Breast epithelium (tissue), 4 donors: Measurements from ENCODE around the gene NIT2. TPM values are rescaled to one million over a fixed set of nuclear protein-coding genes. Genes with fewer than 3 reads are reported as not detected.
"Not testable (repeated sequence)": the region's sequence is repeated elsewhere in the genome, so short reads cannot be mapped to it uniquely, and the experiment has no call there.

Experiments used
- DNase-seq, 2 donors: peaks; one replicate each; pipeline ENCODE4 v3.0.0-alpha.2; 2019; ENCODE audit warnings: low spot score in 2 of 2
- H3K27ac ChIP-seq, 2 donors: fragments of 200-600 bp; sonication (generic) in 1 of 2; one replicate each; pipeline ENCODE4 v1.5.1; 2016 to 2019; ENCODE audit warnings: mild to moderate bottlenecking in 1 of 2
- H3K27me3 ChIP-seq, 2 donors: fragments of 200-600 bp; sonication (generic) in 1 of 2; one replicate each; pipeline versions ENCODE4 v1.5.1 to v1.6.0; 2017 to 2019; ENCODE audit warnings: control low read depth in 1 of 2, mild to moderate bottlenecking in 1 of 2
- H3K36me3 ChIP-seq: fragments of 200-600 bp; one replicate; pipeline ENCODE4 v1.5.1; 2019
- H3K4me1 ChIP-seq, 2 donors: fragments of 200-600 bp; sonication (generic); one replicate each; pipeline ENCODE4 v1.5.1; 2016 to 2019; ENCODE audit warnings: control low read depth in 1 of 2
- H3K4me3 ChIP-seq, 3 donors: fragments of 200-600 bp; sonication (generic); 1 replicate in 2 of 3; 2 replicates in 1 of 3; pipeline ENCODE4 v1.5.1; 2016 to 2019; ENCODE audit warnings: mild to moderate bottlenecking in 3 of 3, moderate library complexity in 2 of 3
- H3K9me3 ChIP-seq, 2 donors: fragments of 200-600 bp; sonication (generic) in 1 of 2; one replicate each; pipeline ENCODE4 v1.5.1; 2016 to 2019; ENCODE audit warnings: control low read depth in 1 of 2
- POLR2A ChIP-seq: fragments of 450-650 bp; IDR thresholded peaks from one replicate; pipeline ENCODE4 v1.6.1; 2016; ENCODE audit warnings: antibody characterized with exemption, mild to moderate bottlenecking, moderate library complexity
- POLR2AphosphoS5 ChIP-seq, 3 donors: sonication (generic); formaldehyde crosslinking; IDR thresholded peaks; one replicate each; pipeline ENCODE4 v1.6.1; 2017; ENCODE audit warnings: antibody characterized with exemption in 3 of 3
- intact Hi-C: fragments of 100-400 bp; cut with DNase I; formaldehyde crosslinking; loops from one replicate; pipeline ENCODE4 v1.15.1; 2023; ENCODE audit warnings: low total_unique reads
- total RNA-seq, 3 donors: library from RNA; depleted of rRNA; stranded (reverse); fragments of >200 nt; gene quantifications; one replicate each; pipeline ENCODE4 v1.1.0, GENCODE V29; 2016
- TF ChIP-seq, protein P1 (sequence below), 3 donors: fragments of 450-650 bp; IDR thresholded peaks; one replicate each; pipeline ENCODE4 v1.5.1; 2016 to 2017; ENCODE audit warnings: antibody characterized with exemption in 3 of 3, mild to moderate bottlenecking in 3 of 3, moderate library complexity in 3 of 3

The NIT2 gene
- total RNA-seq, 3 donors from 2014 or later, result 42.1 to 66.9 (median 43.3) TPM

DNA sequence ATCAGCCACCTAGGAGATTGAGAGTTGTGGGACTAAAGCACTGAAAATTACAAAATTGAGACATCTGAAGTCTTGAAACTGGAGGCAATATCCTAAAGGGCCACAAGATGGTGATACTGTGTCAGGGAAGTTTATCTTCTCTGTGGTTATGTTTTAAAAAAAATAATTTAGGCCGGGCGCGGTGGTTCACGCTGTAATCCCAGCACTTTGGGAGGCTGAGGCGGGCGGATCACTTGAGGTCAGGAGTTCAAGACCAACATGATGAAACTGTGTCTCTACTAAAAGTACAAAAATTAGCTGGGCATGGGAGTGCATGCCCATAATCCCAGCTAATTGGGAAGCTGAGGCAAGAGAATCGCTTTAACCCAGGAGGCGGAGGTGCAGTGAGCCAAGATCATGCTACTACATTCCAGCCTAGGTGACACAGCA lies 17.9 kb upstream of the NIT2 start:
- no peaks in the 10 kb centered on the region for H3K9me3 ChIP-seq
- DNase-seq, result no peak
- H3K36me3 ChIP-seq, result no peaks in the 10 kb centered on the region
- TF ChIP-seq, protein P1, sequence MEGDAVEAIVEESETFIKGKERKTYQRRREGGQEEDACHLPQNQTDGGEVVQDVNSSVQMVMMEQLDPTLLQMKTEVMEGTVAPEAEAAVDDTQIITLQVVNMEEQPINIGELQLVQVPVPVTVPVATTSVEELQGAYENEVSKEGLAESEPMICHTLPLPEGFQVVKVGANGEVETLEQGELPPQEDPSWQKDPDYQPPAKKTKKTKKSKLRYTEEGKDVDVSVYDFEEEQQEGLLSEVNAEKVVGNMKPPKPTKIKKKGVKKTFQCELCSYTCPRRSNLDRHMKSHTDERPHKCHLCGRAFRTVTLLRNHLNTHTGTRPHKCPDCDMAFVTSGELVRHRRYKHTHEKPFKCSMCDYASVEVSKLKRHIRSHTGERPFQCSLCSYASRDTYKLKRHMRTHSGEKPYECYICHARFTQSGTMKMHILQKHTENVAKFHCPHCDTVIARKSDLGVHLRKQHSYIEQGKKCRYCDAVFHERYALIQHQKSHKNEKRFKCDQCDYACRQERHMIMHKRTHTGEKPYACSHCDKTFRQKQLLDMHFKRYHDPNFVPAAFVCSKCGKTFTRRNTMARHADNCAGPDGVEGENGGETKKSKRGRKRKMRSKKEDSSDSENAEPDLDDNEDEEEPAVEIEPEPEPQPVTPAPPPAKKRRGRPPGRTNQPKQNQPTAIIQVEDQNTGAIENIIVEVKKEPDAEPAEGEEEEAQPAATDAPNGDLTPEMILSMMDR (IDR thresholded peaks at IDR 0.05), result peak; percentile 39 to 78 (median 60)
- TF ChIP-seq POLR2AphosphoS5 (IDR thresholded peaks at IDR 0.05), result no peak
- no peak for TF ChIP-seq POLR2A
- H3K27me3 ChIP-seq, result no peaks in the 10 kb centered on the region
- no peak overlapping the region for H3K27ac ChIP-seq
- no peaks in the 10 kb centered on the region for H3K4me1 ChIP-seq
- intact Hi-C loops, result no loop called here
- no peak overlapping the region for H3K4me3 ChIP-seq

DNA sequence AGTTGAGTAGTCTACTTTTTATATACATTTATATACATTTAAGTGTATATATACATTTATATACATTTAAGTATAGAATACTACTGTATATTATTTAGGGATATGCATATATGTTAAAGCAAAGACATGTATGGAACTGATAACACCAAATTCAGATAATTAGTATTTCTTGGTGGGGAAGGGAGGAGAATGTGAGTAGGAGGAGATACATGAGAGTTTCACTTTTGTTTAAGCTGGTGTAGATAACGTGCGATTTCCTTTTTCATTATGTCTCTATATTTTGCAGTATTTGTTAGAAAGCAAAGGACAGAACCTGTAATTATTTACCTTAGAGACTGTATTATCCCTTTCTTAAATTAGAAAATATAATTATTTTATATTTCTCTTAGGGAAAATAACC lies 16.6 kb upstream of the NIT2 start:
- H3K9me3 ChIP-seq, result no peaks in the 10 kb centered on the region
- DNase-seq, result no peak
- no peak overlapping the region for H3K4me3 ChIP-seq
- intact Hi-C loops, result no loop called here
- TF ChIP-seq, protein P1 (IDR thresholded peaks at IDR 0.05), result no peak
- TF ChIP-seq POLR2AphosphoS5 (IDR thresholded peaks at IDR 0.05), result no peak
- TF ChIP-seq POLR2A, result no peak
- H3K27ac ChIP-seq, result no peak overlapping the region
- no peaks in the 10 kb centered on the region for H3K27me3 ChIP-seq
- H3K4me1 ChIP-seq, result no peaks in the 10 kb centered on the region
- no peaks in the 10 kb centered on the region for H3K36me3 ChIP-seq

DNA sequence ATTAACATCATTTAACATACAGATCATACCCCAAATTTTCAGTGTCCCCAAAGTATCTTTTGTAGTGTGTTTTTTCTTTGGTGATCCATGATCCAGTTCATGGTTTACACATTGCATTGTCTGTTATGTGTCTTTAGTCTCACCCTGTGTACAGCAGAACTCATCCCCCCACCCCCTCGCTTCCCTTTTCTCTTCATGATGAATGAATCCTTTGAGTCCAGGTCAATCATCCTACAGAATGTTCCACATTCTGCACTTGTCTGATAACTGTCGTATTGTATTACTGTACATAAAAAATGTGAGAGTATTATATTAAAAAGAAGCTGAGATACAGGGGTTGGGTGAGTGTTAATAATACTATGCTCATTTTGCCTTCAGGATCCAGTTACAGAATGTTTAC lies 14.6 kb upstream of the NIT2 start:
- no peak for DNase-seq
- H3K36me3 ChIP-seq, result peaks cover 2% of the 10 kb centered on the region
- no peak overlapping the region for H3K4me3 ChIP-seq
- H3K9me3 ChIP-seq, result no peaks in the 10 kb centered on the region
- no peaks in the 10 kb centered on the region for H3K27me3 ChIP-seq
- H3K27ac ChIP-seq, result no peak overlapping the region
- TF ChIP-seq, protein P1 (IDR thresholded peaks at IDR 0.05), result no peak
- TF ChIP-seq POLR2AphosphoS5 (IDR thresholded peaks at IDR 0.05), result no peak
- no peak for TF ChIP-seq POLR2A
- H3K4me1 ChIP-seq, result no peaks in the 10 kb centered on the region
- intact Hi-C loops, result no loop called here

- intact Hi-C loops, result no loop called here
- Histone ChIP-seq H3K4me3 (no peak overlapping the region), H3K4me1 (no peaks in the 10 kb centered on the region), H3K36me3 (peaks cover 4% of the 10 kb centered on the region), H3K27me3 (no peaks in the 10 kb centered on the region), H3K9me3 (no peaks in the 10 kb centered on the region), H3K27ac (no peak overlapping the region)
- TF ChIP-seq POLR2A, result no peak
- TF ChIP-seq, protein P1 (IDR thresholded peaks at IDR 0.05), result no peak
- TF ChIP-seq POLR2AphosphoS5 (IDR thresholded peaks at IDR 0.05), result no peak
- no peak for DNase-seq
Observed at GRCh38 chr3:100324044-100324443, 10.5 kb upstream of the NIT2 start.

DNA sequence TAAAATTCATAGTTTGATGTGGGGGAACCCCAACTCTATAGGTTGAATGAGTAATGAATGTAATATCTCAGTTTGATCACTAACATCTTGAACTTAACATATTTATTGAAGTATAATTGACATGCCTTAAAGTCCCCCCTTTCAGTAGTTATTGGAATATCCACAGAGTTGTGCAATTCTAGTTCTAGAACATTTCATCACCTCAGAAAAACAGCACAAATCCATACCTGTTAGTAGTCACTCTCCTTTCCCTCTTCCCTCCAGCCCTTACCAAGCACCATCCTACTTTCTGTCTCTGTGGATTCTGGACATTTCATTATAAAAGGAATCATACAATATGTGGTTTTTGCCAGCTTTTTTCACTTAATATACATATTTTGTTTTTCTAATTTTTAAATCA lies 8.7 kb upstream of the NIT2 start:
- TF ChIP-seq POLR2A (no peak), POLR2AphosphoS5 (IDR thresholded peaks at IDR 0.05) (no peak)
- TF ChIP-seq, protein P1 (IDR thresholded peaks at IDR 0.05), result no peak
- intact Hi-C loops, result no loop called here

GRCh38 chr3:100327377-100327776 lies 7.2 kb upstream of the NIT2 start:
- DNase-seq, intact Hi-C loops, H3K27me3 ChIP-seq, H3K36me3 ChIP-seq, H3K27ac ChIP-seq, H3K9me3 ChIP-seq, H3K4me3 ChIP-seq, H3K4me1 ChIP-seq: not testable (repeated sequence)

More for the DNA sequence above, 8.7 kb upstream of the NIT2 start:
- no peak overlapping the region for H3K4me3 ChIP-seq
- H3K27me3 ChIP-seq, result no peaks in the 10 kb centered on the region
- no peak for DNase-seq
- no peaks in the 10 kb centered on the region for H3K9me3 ChIP-seq
- no peaks in the 10 kb centered on the region for H3K4me1 ChIP-seq
- H3K36me3 ChIP-seq, result peaks cover 4% of the 10 kb centered on the region
- no peak overlapping the region for H3K27ac ChIP-seq
